Body of pancreas (tissue), 4 donors: ENCODE data around the gene STYX. TPM values are rescaled to one million over a fixed set of nuclear protein-coding genes. Genes with fewer than 3 reads are reported as not detected.
A peak's percentile ranks its signal among the peaks of the same experiment; 100 is the strongest.

ENCODE experiments used
- ATAC-seq: fragments of 150-250 bp; one replicate; pipeline ENCODE4 v1.9.1; 2016
- DNase-seq, 4 donors: peaks; one replicate each; pipeline ENCODE4 v3.0.0-alpha.2; 2019
- H3K27ac ChIP-seq, 4 donors: fragments of 200-600 bp; sonication (generic); 1 replicate in 3 of 4; 2 replicates in 1 of 4; pipeline versions ENCODE4 v1.5.1 to v1.6.1; 2016 to 2019; ENCODE audit warnings: mild to moderate bottlenecking in 1 of 4, mixed read lengths in 1 of 4, moderate library complexity in 1 of 4
- H3K27me3 ChIP-seq, 2 donors: fragments of 200-600 bp; sonication (generic); one replicate each; pipeline ENCODE4 v1.6.0; 2016; ENCODE audit warnings: mild to moderate bottlenecking in 1 of 2
- H3K36me3 ChIP-seq, 2 donors: fragments of 200-600 bp; sonication (generic); replicated peaks in 1 of 2; 2 replicates each; pipeline ENCODE4 v1.5.1; 2016; ENCODE audit warnings: low read depth in 2 of 2; ENCODE audit not compliant: insufficient read depth in 1 of 2
- H3K4me1 ChIP-seq: fragments of 200-600 bp; sonication (generic); one replicate; pipeline ENCODE4 v1.6.0; 2016
- H3K4me3 ChIP-seq, 2 donors: fragments of 200-600 bp; sonication (generic); 1 replicate in 1 of 2; 2 replicates in 1 of 2; pipeline ENCODE4 v1.5.1; 2016 to 2019
- H3K9me3 ChIP-seq, 3 donors: fragments of 200-600 bp; sonication (generic); 1 replicate in 2 of 3; 2 replicates in 1 of 3; pipeline ENCODE4 v1.5.1; 2016
- POLR2A ChIP-seq, 3 donors: fragments of 450-650 bp; IDR thresholded peaks; one replicate each; pipeline ENCODE4 v1.6.1; 2016; ENCODE audit warnings: antibody characterized with exemption in 3 of 3, mild to moderate bottlenecking in 2 of 3
- WGBS, 2 donors: methylation state at CpG; one replicate each; pipeline ENCODE4 v1.1.5; 2017; 5-methylcytosine and 5-hydroxymethylcytosine counted together
- intact Hi-C: fragments of 100-400 bp; cut with DNase I; formaldehyde crosslinking; loops from one replicate; pipeline ENCODE4 v1.15.1; 2023
- total RNA-seq, 2 donors: library from RNA; depleted of rRNA; stranded (reverse); fragments of >200 nt; gene quantifications; one replicate each; pipeline ENCODE4 v1.1.0, GENCODE V29; 2016
- TF ChIP-seq, protein P1 (sequence below), 7 experiments: fragments of 450-650 bp in 4 of 7; fragments of 200-600 bp in 3 of 7; sonication (generic) in 3 of 7; IDR thresholded peaks; one replicate each; pipeline ENCODE4 v1.5.1; 2016 to 2019; ENCODE audit warnings: antibody characterized with exemption in 7 of 7

The STYX gene
- total RNA-seq, 2 donors from 2014 or later, result 5.6 to 11.4 TPM

DNA sequence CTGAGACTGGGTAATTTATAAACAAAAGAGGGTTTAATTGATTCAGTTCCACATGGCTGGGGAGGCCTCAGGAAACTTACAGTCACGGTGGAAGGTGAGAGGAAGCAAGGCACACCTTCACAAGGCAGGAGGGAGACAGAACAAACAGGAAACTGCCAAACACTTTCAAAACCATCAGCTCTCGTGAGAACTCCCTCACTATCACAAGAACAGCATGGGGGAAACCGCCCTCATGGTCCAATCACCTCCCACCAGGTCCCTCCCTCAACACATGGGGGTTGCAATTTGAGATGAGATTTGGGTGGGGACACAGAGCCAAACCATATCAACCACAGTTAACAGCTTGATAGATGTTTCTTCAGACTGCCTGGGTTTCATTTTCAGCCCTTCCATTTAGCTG lies 67.7 kb downstream of the STYX start:
- no peaks in the 10 kb centered on the region for H3K27me3 ChIP-seq
- DNase-seq (no peak), ATAC-seq (no peak)
- no peaks in the 10 kb centered on the region for H3K9me3 ChIP-seq
- whole genome bisulfite sequencing, 2 donors, result 77 to 87% methylated on average over 2 to 3 of the region's 3 CpGs
- TF ChIP-seq POLR2A (IDR thresholded peaks at IDR 0.05), result no peak
- TF ChIP-seq, protein P1, sequence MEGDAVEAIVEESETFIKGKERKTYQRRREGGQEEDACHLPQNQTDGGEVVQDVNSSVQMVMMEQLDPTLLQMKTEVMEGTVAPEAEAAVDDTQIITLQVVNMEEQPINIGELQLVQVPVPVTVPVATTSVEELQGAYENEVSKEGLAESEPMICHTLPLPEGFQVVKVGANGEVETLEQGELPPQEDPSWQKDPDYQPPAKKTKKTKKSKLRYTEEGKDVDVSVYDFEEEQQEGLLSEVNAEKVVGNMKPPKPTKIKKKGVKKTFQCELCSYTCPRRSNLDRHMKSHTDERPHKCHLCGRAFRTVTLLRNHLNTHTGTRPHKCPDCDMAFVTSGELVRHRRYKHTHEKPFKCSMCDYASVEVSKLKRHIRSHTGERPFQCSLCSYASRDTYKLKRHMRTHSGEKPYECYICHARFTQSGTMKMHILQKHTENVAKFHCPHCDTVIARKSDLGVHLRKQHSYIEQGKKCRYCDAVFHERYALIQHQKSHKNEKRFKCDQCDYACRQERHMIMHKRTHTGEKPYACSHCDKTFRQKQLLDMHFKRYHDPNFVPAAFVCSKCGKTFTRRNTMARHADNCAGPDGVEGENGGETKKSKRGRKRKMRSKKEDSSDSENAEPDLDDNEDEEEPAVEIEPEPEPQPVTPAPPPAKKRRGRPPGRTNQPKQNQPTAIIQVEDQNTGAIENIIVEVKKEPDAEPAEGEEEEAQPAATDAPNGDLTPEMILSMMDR (IDR thresholded peaks at IDR 0.05), result no peak
- H3K4me1 ChIP-seq, result peaks cover 9% of the 10 kb centered on the region
- no peak overlapping the region for H3K27ac ChIP-seq
- intact Hi-C loops, result no loop called here
- no peaks in the 10 kb centered on the region for H3K36me3 ChIP-seq
- no peak overlapping the region for H3K4me3 ChIP-seq

DNA sequence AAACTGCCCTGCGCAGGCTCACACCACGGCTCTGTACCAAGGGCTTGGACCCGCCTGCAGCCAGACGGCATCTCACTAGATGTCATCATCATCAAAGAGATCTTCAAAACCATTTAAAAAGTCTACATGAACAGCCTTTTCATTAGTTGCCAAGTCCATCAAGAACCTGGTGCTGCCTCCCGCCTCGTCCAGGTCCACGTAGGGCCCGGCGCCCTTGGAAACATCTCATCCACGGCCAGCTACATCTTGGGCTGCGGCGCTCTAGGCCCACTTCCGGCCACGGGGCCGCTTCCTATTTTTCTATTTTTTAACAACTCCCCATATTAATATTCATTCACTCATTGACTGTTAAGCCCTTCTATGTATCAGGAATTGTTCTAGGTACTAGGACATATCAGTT lies 68.9 kb downstream of the STYX start:
- intact Hi-C loops, result no loop called here

DNA sequence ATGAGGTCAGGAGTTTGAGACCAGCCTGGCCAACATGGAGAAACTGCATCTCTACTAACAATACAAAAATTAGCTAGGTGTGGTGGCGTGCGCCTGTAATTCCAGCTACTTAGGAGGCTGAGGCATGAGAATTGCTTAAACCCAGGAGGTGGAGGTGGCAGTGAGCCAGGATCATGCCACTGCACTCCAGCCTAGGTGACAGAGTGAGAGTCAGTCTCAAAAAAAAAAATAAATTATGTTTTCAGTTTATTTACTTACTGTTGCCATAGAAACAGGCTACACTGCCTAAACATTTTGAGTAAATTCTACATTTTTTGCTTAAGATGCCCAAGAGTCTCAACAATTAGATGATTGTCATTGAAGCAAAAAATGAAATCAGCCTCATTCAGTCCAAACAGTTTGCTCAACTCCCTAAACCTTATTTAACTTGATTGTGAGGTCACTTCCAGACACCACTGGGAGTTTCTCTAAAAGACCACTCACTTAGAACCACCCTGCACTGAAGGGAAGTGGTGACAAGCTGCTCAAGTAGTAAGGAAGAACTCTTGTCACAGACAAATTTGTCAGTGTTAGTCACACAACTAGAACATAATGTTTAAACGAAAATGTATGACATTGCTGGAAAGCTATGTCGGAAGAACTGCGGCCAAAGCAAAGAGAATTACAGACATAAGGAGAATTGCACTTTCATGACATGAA lies 71.2 kb downstream of the STYX start:
- ATAC-seq, result peak; percentile 15
- peak overlapping the region in 3 of 4 donors; percentile 6 to 63 (median 46) for H3K27ac ChIP-seq
- peak in 1 of 4 donors; percentile 14 for DNase-seq

More for the DNA sequence above, 68.9 kb downstream of the STYX start:
- Histone ChIP-seq H3K4me1 (no peaks in the 10 kb centered on the region), H3K4me3 (no peak overlapping the region), H3K27ac (no peak overlapping the region), H3K9me3 (no peaks in the 10 kb centered on the region), H3K36me3 (no peaks in the 10 kb centered on the region), H3K27me3 (no peaks in the 10 kb centered on the region)
- DNase-seq (no peak), ATAC-seq (no peak)
- WGBS, 2 donors, result 96 to 97% methylated on average over 15 of the region's 15 CpGs
- TF ChIP-seq, protein P1 (IDR thresholded peaks at IDR 0.05), result no peak
- TF ChIP-seq POLR2A (IDR thresholded peaks at IDR 0.05), result no peak

GRCh38 chr14:52802597-52802996 lies 72.6 kb downstream of the STYX start:
- DNase-seq, result no peak
- Histone ChIP-seq H3K9me3 (no peaks in the 10 kb centered on the region), H3K27me3 (no peaks in the 10 kb centered on the region), H3K27ac (no peak overlapping the region), H3K4me1 (no peaks in the 10 kb centered on the region), H3K4me3 (no peak overlapping the region), H3K36me3 (no peaks in the 10 kb centered on the region)
- intact Hi-C loops, result no loop called here
- no peak for ATAC-seq
- TF ChIP-seq, protein P1 (IDR thresholded peaks at IDR 0.05), result no peak
- TF ChIP-seq POLR2A (IDR thresholded peaks at IDR 0.05), result no peak
- WGBS, 2 donors, result 89% methylated on average over 3 of the region's 3 CpGs

More for the DNA sequence above, 71.2 kb downstream of the STYX start:
- 60 to 69% methylated on average over 5 of the region's 5 CpGs for WGBS, 2 donors
- no peaks in the 10 kb centered on the region for H3K4me1 ChIP-seq
- no peaks in the 10 kb centered on the region for H3K27me3 ChIP-seq
- no peaks in the 10 kb centered on the region for H3K36me3 ChIP-seq
- TF ChIP-seq, protein P1 (IDR thresholded peaks at IDR 0.05), result no peak
- no peak for TF ChIP-seq POLR2A (IDR thresholded peaks at IDR 0.05)
- H3K9me3 ChIP-seq, result no peaks in the 10 kb centered on the region
- no peak overlapping the region for H3K4me3 ChIP-seq
- intact Hi-C loops, result no loop called here

DNA sequence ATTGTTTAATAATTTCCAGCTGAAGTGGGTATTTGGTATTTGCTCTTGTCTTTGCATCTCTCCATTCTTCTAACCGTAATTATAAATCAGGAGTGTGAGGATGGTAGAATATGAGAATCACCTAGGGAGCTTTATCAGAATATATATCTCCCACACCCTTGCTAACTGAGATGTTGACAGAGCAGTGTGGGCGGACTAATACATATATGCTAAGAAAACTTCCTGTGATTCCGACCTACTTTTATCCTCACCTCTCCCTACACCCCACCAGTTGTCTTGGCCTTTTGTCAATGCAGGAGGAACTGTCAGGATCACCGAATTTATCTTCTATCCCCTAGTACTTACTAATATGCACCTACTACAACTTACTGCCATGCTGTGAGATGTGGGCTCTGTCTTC lies 76.1 kb downstream of the STYX start:
- Histone ChIP-seq H3K27me3 (no peaks in the 10 kb centered on the region), H3K4me3 (no peak overlapping the region), H3K27ac (no peak overlapping the region), H3K36me3 (no peaks in the 10 kb centered on the region), H3K9me3 (no peaks in the 10 kb centered on the region), H3K4me1 (peaks cover 9% of the 10 kb centered on the region)
- intact Hi-C loops, result no loop called here
- DNase-seq (no peak), ATAC-seq (no peak)
- TF ChIP-seq POLR2A (IDR thresholded peaks at IDR 0.05), result no peak
- TF ChIP-seq, protein P1 (IDR thresholded peaks at IDR 0.05), result no peak
- WGBS, 2 donors, result 88 to 89% methylated on average over 4 of the region's 4 CpGs
